Measurements from ENCODE around the gene BPIFB2.

The BPIFB2 gene

GRCh38 chr20:32984196-32984595, 23.3 kb upstream of the BPIFB2 start:
- no peak for TF ChIP-seq CTCF (IDR thresholded peaks at IDR 0.05; ENCODE audit: low read depth, low read length, missing control alignments)
- no peak overlapping the region for H3K4me3 ChIP-seq (ENCODE audit: low read depth, low read length)
- no peak for DNase-seq (ENCODE audit: low read depth)

- H3K4me3 ChIP-seq (ENCODE audit: low read depth, low read length), result no peak overlapping the region
- no peak for DNase-seq (ENCODE audit: low read depth)
- TF ChIP-seq CTCF (IDR thresholded peaks at IDR 0.05; ENCODE audit: low read depth, low read length, missing control alignments), result no peak
Observed at GRCh38 chr20:32984631-32985354, 22.7 kb upstream of the BPIFB2 start.

GRCh38 chr20:32985596-32985995, 21.9 kb upstream of the BPIFB2 start:
- no peak overlapping the region for H3K4me3 ChIP-seq (ENCODE audit: low read depth, low read length)
- no peak for DNase-seq (ENCODE audit: low read depth)
- TF ChIP-seq CTCF (IDR thresholded peaks at IDR 0.05; ENCODE audit: low read depth, low read length, missing control alignments), result no peak

- H3K4me3 ChIP-seq (ENCODE audit: low read depth, low read length), result no peak overlapping the region
- no peak for DNase-seq (ENCODE audit: low read depth)
- TF ChIP-seq CTCF (IDR thresholded peaks at IDR 0.05; ENCODE audit: low read depth, low read length, missing control alignments), result no peak
Observed at GRCh38 chr20:32986331-32986966, 21.1 kb upstream of the BPIFB2 start.

- no peak overlapping the region for H3K4me3 ChIP-seq (ENCODE audit: low read depth, low read length)
- no peak for DNase-seq (ENCODE audit: low read depth)
- TF ChIP-seq CTCF (IDR thresholded peaks at IDR 0.05; ENCODE audit: low read depth, low read length, missing control alignments), result no peak
Observed at GRCh38 chr20:32987044-32987825, 20.3 kb upstream of the BPIFB2 start.

GRCh38 chr20:32988008-32988407, 19.5 kb upstream of the BPIFB2 start:
- H3K4me3 ChIP-seq (ENCODE audit: low read depth, low read length), result no peak overlapping the region
- TF ChIP-seq CTCF (IDR thresholded peaks at IDR 0.05; ENCODE audit: low read depth, low read length, missing control alignments), result no peak
- DNase-seq (ENCODE audit: low read depth), result no peak

All from GM12864 (cell line).